GM18909 (cell line): Measurements from ENCODE around the gene AHCTF1.
A peak's percentile ranks its signal among the peaks of the same experiment; 100 is the strongest.

Experiments
- ATAC-seq: cut with Tn5 transposase; IDR thresholded peaks from one replicate; pipeline ENCODE4 v1.9.1; 2021; ENCODE audit warnings: mild to moderate bottlenecking; ENCODE audit not compliant: unreplicated experiment, poor library complexity

AHCTF1 gene

GRCh38 chr1:246931549-246932365, at the start of gene AHCTF1:
TSS of gene AHCTF1 (minus strand) at chr1:246931948. CDS start at chr1:246918370, 13,578 bp downstream.
- peak; percentile 94 for ATAC-seq

DNA sequence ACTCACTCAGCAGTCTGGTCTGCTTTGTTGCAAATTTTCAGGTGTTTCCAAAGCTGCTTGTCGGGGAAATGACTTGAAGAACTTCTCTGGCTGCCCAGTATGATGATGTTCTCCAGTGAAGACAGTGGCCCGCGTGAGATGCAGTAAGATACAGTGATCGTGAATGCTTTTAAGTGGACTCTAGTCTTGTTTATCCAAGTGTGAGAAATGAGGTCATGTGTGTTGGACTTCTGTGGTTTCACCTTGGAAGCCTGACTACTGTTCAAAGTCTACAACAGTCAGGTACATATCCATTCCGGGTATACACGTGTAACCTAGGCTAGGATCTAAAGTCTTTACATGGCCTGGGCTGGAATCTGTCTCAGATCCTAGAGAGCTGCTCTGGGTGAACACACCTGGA, 47.0 kb upstream of the AHCTF1 start:
- no peak for ATAC-seq

- no peak for ATAC-seq
These were observed 46.5 kb upstream of the AHCTF1 start for GRCh38 chr1:246978281-246978680.

- no peak for ATAC-seq
These were observed 40.2 kb upstream of the AHCTF1 start for GRCh38 chr1:246971969-246972368.

- no peak for ATAC-seq
These were observed 39.5 kb upstream of the AHCTF1 start for GRCh38 chr1:246971090-246971721.

GRCh38 chr1:246969621-246970020, 37.9 kb upstream of the AHCTF1 start:
- ATAC-seq, result no peak

GRCh38 chr1:246966502-246966901, 34.8 kb upstream of the AHCTF1 start:
- ATAC-seq, result no peak

DNA sequence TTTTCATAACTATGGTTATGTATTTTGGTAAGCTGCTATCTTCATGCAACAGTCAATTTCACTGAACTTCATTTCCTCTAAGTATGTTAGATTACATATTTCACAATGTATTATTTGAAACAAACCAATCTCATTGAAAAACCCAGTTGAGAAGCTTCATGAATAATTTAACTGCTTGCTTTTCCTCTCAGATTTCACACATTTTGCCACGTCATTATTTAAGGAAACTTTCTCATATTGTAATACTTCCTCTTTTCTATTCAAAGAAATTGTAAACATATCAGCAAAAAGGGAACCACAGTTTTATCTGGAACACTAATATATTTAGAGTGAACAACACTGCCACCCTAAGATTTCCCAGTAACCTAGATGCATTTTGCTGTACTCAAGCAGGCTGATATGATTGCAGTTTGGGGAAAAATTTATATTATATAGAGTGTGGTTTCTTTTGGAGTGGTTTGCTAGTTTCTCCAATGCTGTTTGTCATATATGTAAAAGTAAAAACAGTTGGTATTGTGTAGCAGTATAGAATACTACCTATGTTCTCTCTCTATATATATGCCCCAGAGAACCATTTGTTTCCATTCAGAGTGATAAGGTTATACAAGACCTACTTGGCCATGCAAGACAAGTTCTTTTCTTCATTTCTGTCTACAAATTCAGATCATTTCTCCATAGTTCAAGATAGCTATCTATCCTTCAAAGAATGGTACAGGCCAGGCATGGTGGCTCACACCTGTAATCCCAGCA, 28.4 kb upstream of the AHCTF1 start:
- peak; percentile 50 for ATAC-seq

GRCh38 chr1:246954126-246954525, 22.4 kb upstream of the AHCTF1 start:
- ATAC-seq, result no peak

DNA sequence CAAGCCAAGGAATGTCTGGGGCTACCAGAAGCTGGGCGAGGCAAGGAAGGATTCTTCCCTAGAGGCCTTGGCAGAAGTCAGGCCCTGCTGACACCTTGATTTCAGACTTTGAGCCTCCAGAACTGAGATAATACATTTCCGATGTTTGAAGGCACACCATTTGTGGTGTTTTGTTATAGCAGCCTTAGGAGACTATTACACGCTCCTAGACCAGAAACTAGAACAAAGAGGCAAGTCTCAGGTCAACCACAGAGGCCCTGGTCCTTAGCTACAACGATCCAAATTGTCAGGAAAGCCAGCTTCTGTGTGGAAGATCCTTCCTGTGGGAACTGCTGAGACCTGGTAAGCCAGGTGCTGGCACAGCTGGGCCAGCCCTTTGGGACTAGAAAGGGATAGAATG, 19.7 kb upstream of the AHCTF1 start:
- ATAC-seq, result no peak

- ATAC-seq, result no peak
These were observed 18.2 kb upstream of the AHCTF1 start for GRCh38 chr1:246949956-246950355.

DNA sequence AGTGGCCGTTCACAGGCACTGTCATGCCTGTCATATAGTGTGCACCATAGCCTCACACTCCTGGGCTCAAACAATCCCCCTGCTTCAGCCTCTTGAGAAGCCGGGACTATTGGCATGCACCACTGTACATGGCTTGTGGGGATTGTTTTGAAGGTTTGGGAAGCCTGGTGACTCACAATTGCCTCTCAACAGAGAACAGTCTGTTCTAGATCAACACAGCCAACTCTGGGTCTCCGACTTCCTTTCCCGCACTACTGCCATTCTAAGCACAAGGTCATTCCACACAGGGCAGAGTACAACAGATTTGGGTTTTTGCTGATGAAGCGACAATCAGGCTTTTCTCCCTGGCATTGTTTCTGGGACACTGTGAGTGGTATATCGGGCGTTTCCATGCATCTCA, 15.5 kb upstream of the AHCTF1 start:
- no peak for ATAC-seq

DNA sequence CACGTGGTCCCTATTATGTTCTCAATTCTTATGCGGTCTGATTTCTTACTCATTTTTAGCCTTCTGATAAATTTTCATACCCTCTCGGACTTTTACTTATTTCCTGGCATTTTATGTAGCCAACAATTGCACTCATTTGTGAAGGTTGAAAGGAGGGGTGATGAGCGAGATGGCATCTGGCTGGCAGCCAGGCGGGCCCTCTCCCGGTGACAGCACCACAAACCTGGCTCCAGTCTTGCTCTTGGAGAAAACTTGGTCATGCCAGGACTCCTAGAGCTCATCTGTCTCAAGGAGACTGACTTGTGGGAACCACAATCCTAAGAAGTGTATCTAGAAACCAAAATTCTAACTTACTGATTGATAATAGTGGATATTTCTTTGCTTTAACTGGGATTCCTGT, 14.6 kb upstream of the AHCTF1 start:
- ATAC-seq, result no peak

GRCh38 chr1:246934765-246935164, 3.0 kb upstream of the AHCTF1 start:
- no peak for ATAC-seq

DNA sequence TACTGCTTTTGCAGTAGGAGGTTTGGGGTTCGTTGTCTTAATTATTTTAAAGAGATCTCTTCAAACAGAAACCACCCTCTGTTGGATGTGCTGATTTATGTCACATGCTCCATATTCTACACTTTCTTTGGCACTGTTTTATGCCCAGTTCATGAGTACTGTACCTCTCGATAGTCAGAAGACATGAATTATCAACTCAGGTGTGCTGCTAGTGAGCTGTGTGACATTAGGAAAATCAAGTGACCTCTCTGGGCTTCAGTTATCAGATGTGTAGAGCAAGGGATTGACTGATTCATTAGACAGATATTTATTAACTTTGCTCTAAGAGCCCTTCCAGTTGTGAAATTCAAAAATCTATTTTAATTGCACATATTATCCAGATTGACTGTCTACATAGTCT, 2.1 kb upstream of the AHCTF1 start:
- ATAC-seq, result no peak

DNA sequence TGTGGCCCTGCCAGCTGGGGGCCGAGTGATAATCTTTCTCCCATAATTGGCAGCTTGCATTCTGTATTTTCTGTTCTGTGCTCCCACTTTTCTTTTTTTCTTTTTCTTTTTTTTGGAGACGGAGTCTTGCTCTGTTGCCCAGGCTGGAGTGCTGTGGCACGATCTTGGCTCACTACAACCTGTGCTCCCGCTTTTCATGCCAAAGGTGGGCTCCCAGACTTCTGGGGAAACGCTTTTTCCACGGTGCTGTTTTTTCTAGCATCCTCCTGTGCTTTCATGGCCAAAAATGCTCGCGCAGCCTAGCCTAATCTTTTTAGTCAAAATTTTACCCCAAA, 585 bp upstream of the AHCTF1 start:
- no peak for ATAC-seq

- ATAC-seq, result peak; percentile 31
These were observed 759 bp downstream of the AHCTF1 start for GRCh38 chr1:246930830-246931548.

- no peak for ATAC-seq
These were observed 5.6 kb downstream of the AHCTF1 start for GRCh38 chr1:246925997-246926626.

DNA sequence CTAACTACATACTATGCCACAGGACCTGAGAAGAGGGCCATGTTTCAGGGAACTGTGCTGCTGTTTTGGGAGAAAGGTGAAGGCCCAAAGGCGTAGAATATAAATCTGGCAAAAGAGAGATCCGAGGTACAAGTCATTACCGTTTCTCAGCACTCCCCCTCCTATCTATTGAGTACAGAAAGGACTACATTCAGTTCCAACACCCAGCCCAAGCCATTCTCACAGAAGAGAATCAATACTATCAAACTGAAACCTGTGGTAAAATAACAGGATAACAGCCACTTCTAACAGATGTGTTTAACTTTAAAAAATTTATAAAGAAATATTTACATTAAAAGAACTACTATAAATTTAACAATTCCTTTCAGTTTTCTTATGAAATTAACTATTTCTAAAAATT, 7.8 kb downstream of the AHCTF1 start:
- no peak for ATAC-seq

DNA sequence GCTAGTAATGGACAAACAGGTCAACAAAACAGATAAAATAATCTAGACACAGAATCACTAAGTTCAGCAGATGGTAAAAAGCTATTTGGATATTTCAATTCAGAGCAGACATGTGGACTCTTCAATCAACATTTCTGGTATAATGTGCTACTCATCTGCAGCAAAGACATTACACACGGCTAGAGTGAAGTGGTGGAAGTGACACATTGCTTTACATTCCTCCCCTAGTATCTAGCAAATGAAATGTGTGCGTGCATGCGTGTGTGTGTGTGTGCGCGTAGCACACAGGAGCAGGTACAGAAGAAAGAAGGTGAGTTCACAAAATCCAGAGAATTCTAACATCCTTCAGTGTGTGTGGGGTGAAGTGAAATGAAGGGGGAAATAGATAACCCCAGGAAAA, 8.3 kb downstream of the AHCTF1 start:
- no peak for ATAC-seq
